Stimulated activated effector memory CD8-positive, alpha-beta T cell treated with anti-CD3 and anti-CD28 coated beads, Interleukin-12 subunit alpha, Interleukin-12 subunit beta, amount 100 ng/mL, for 72 hours (primary cell): ENCODE data around the gene DDX25.
A peak's percentile ranks its signal among the peaks of the same experiment; 100 is the strongest.
"Not testable (repeated sequence)": the region's sequence is repeated elsewhere in the genome, so short reads cannot be mapped to it uniquely, and the experiment has no call there.

Experiments
- ATAC-seq: fragments of 150-1000 bp; cut with Tn5 transposase; 2 replicates; pipeline ENCODE4 v1.10.0; 2021
- DNase-seq, 2 donors: peaks; one replicate each; pipeline ENCODE4 v3.0.0; 2021 to 2022; ENCODE audit warnings: low spot score in 2 of 2
- H3K27ac Mint-ChIP-seq: one replicate; pipeline ENCODE4 v1.8.0; 2022; ENCODE audit warnings: mild to moderate bottlenecking, mixed read lengths
- H3K36me3 Mint-ChIP-seq: one replicate; pipeline ENCODE4 v1.8.0; 2022; ENCODE audit warnings: mild to moderate bottlenecking, mixed read lengths
- H3K4me1 Mint-ChIP-seq: one replicate; pipeline ENCODE4 v1.8.0; 2022; ENCODE audit warnings: mixed read lengths
- H3K4me3 Mint-ChIP-seq: one replicate; pipeline ENCODE4 v1.8.0; 2022; ENCODE audit warnings: mild to moderate bottlenecking, mixed read lengths
- H3K9me3 Mint-ChIP-seq: one replicate; pipeline ENCODE4 v1.8.0; 2022; ENCODE audit warnings: mixed read lengths

DDX25 gene

DNA sequence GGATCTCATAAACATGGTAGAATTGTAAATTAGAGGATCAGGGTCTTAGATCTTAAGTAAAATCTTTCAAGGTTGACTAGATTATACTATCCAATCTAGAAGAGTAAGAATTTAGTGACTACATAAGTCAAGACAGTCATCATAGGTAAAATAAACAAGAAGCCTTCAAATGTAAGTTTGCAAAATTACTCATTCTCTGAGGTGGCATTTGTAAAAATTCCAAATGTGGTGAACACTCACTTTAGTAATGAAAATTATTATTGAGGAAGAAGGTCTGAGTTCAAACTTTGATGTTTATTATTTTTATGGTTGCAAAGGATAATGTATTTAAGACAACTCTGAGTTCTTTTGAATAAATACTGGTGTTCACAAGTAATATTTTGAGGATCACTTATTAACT lies 12.2 kb upstream of the DDX25 start:
- H3K36me3 Mint-ChIP-seq = peaks cover 57% of the 10 kb centered on the region
- no peak overlapping the region for H3K4me3 Mint-ChIP-seq
- ATAC-seq = no peak
- peak overlapping the region; percentile 32 for H3K27ac Mint-ChIP-seq
- peaks cover 22% of the 10 kb centered on the region for H3K4me1 Mint-ChIP-seq
- no peak for DNase-seq
- no peaks in the 10 kb centered on the region for H3K9me3 Mint-ChIP-seq

GRCh38 chr11:125892994-125893393 lies 11.3 kb upstream of the DDX25 start:
- Mint-ChIP-seq H3K4me3 (no peak overlapping the region), H3K9me3 (no peaks in the 10 kb centered on the region), H3K27ac (no peak overlapping the region), H3K36me3 (peaks cover 56% of the 10 kb centered on the region), H3K4me1 (peaks cover 15% of the 10 kb centered on the region)
- no peak for DNase-seq
- ATAC-seq = no peak

- DNase-seq = no peak
- no peaks in the 10 kb centered on the region for H3K9me3 Mint-ChIP-seq
- H3K4me3 Mint-ChIP-seq = peak overlapping the region; percentile 93
- H3K4me1 Mint-ChIP-seq = peaks cover 29% of the 10 kb centered on the region
- no peak overlapping the region for H3K27ac Mint-ChIP-seq
- no peak for ATAC-seq
- H3K36me3 Mint-ChIP-seq = peaks cover 55% of the 10 kb centered on the region
Observed at GRCh38 chr11:125901872-125902271, 2.4 kb upstream of the DDX25 start.

GRCh38 chr11:125902277-125902926 lies 1.9 kb upstream of the DDX25 start:
- Mint-ChIP-seq H3K4me1 (peaks cover 29% of the 10 kb centered on the region), H3K9me3 (no peaks in the 10 kb centered on the region), H3K4me3 (peak overlapping the region; percentile 93), H3K36me3 (peaks cover 50% of the 10 kb centered on the region), H3K27ac (peak overlapping the region; percentile 94)
- DNase-seq (no peak), ATAC-seq (no peak)

DNA sequence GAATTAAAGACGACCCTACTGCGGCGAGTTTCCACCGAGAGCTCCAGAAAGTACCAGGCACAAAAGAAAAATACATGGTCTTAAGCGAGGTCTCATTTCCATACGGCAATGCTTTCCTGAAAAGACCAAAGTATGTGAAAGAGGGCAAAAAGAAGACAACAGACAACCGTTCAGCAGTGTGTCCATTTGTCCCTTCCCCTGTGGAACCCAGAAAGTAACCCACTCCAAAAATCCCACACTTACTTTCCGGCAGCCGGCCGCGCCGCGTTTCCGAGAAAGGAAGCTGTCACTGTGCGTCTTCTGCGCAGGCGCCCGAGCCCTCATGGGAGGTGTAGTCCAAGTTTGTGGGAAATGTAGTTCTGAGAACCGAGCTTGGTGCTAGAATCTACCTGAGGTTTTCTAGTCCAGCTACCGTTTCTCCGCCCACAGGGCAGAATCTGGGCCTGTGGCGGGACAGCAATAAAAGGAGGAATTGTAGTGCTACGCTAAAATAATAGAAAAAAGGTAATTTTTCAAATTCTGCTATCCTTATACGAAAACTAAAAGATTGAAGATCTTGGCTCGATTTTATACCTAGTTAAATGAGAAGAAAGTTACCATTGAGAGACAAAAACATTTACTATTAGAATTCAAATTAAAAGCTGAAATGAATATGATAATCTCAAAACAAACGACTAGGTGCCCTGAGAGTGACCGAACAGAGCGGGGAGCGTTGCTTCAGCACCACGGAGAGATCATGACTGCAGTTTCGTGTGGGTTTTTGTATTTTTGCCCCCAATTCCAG lies 1.2 kb upstream of the DDX25 start, which contains the start of gene PUS3:
PUS3 (minus strand) TSS at position 280 of the 784 bp plus-strand sequence. CDS start 6,922 bp downstream, outside the sequence.
- peak within 1 kb of the TSS; percentile 94 for H3K27ac Mint-ChIP-seq

DNA sequence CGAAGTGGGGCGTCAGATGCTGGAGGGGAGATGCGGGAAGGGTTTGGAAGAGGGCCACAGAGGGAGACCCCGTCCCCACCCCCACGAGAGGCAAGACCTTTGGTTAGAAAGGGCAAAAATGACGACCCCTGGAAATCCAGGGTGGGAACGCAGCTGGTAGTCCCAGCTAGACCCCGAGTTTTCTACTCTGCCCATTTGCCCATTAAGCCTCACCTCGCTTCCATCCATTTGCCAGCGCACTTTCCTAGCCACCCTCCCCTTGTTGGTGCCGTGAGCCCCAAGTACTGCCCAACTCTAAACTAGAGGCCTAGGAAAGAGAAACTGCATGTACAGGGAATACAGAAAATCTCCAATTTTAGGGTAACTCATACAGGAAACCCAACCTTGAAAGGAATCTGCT lies 370 bp downstream of the DDX25 start:
- Mint-ChIP-seq H3K36me3 (peaks cover 30% of the 10 kb centered on the region), H3K4me1 (peaks cover 21% of the 10 kb centered on the region), H3K27ac (no peak overlapping the region), H3K4me3 (peak overlapping the region; percentile 93), H3K9me3 (no peaks in the 10 kb centered on the region)
- ATAC-seq = no peak
- no peak for DNase-seq

More for the DNA sequence above, 1.2 kb upstream of the DDX25 start, which contains the start of gene PUS3:
- Mint-ChIP-seq H3K4me3 (peak within 1 kb of the TSS; percentile 93), H3K9me3 (no peaks in the 10 kb centered on the region), H3K36me3 (peaks cover 45% of the 10 kb centered on the region), H3K4me1 (peaks cover 29% of the 10 kb centered on the region)
- ATAC-seq = peak; percentile 92
- DNase-seq = peak; percentile 74 to 93

DNA sequence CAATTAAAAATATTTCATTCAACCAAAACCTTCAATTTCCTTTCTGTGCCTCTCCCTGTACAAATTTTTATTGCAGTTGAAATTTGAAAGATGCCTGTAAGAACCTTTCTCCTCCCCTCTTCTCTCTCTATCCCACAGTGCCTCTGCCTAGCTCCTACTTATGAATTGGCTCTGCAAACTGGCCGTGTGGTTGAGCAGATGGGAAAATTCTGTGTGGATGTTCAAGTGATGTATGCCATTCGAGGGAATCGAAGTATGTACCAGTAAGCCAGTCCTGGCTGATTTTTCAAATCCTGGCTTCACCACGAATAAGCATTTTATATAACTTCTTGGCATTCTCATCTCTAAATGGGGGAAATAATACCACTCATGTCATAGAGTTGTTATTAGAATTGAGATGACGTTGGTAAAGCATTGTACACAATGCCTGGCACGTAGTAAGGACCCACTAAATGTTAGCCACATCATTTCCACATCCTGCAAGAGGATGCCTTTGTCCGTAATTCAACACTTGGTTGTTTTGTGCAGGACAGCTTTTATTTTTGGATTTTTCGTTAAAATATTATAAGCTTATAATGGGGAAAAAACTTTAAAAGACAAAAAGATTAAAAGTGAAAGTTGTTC lies 6.0 kb downstream of the DDX25 start:
- Mint-ChIP-seq H3K4me3 (no peak overlapping the region), H3K36me3 (no peaks in the 10 kb centered on the region), H3K27ac (no peak overlapping the region), H3K9me3 (no peaks in the 10 kb centered on the region), H3K4me1 (no peaks in the 10 kb centered on the region)
- ATAC-seq (no peak), DNase-seq (no peak)

DNA sequence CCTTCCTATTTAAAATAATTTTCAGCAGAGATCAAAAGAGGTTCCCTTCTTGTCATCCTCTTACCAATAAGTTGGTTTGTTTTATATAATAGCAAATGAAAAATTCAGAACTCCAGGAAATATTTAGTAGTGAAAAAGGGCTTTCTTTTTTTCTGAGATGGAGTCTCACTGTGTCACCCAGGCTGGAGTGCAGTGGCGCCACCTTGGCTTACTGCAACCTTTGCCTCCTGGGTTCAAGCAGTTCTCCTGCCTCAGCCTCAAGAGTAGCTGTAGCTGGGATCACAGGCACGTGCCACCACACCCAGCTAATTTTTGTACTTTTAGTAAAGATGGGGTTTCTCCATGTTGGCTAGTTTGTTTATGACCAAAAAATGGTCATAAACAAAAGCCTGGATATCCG lies 10.3 kb downstream of the DDX25 start:
- not testable (repeated sequence) for ATAC-seq, H3K4me1 Mint-ChIP-seq, H3K4me3 Mint-ChIP-seq, H3K27ac Mint-ChIP-seq, H3K9me3 Mint-ChIP-seq, H3K36me3 Mint-ChIP-seq, DNase-seq

DNA sequence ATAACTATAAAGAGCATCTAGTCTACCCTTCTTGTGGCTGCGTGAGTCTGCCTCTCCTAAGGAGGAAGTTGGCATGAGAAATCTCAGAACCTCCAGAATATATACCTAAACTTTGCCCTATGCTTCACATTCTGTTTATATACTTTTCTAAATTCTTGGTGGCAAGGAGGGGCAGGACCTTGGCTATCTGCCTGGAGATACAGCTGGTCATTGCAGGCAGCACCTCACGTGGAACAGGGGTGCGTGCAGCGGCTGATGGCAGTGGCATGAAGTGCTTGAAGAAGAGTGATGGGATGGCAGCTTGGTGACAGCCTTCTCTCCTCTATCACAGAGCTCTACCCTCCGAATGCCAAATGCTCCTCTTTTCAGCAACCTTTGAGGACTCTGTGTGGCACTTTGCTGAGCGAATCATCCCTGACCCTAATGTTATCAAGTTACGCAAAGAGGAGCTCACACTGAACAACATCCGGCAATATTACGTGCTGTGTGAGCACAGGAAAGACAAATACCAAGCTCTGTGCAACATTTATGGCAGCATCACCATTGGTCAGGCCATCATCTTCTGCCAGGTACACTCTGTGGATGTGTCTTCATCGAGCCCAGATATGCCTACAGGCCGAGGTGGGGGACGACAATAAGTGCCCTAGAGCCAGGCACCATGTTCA lies 12.5 kb downstream of the DDX25 start:
- H3K9me3 Mint-ChIP-seq = no peaks in the 10 kb centered on the region
- no peak overlapping the region for H3K27ac Mint-ChIP-seq
- no peaks in the 10 kb centered on the region for H3K36me3 Mint-ChIP-seq
- no peak overlapping the region for H3K4me3 Mint-ChIP-seq
- DNase-seq (no peak), ATAC-seq (no peak)
- H3K4me1 Mint-ChIP-seq = no peaks in the 10 kb centered on the region

- no peak for DNase-seq
- Mint-ChIP-seq H3K27ac (no peak overlapping the region), H3K4me3 (no peak overlapping the region), H3K9me3 (no peaks in the 10 kb centered on the region), H3K4me1 (no peaks in the 10 kb centered on the region), H3K36me3 (no peaks in the 10 kb centered on the region)
- ATAC-seq = no peak
Observed at GRCh38 chr11:125918140-125918840, 14.0 kb downstream of the DDX25 start.

- no peak overlapping the region for H3K27ac Mint-ChIP-seq
- DNase-seq = no peak
- H3K4me3 Mint-ChIP-seq = no peak overlapping the region
- no peaks in the 10 kb centered on the region for H3K36me3 Mint-ChIP-seq
- H3K9me3 Mint-ChIP-seq = no peaks in the 10 kb centered on the region
- H3K4me1 Mint-ChIP-seq = no peaks in the 10 kb centered on the region
- ATAC-seq = no peak
Observed at GRCh38 chr11:125921042-125921441, 16.7 kb downstream of the DDX25 start.

- Mint-ChIP-seq H3K4me3 (no peak overlapping the region), H3K36me3 (no peaks in the 10 kb centered on the region), H3K9me3 (no peaks in the 10 kb centered on the region)
Observed at GRCh38 chr11:125922156-125922555, 17.8 kb downstream of the DDX25 start.

DNA sequence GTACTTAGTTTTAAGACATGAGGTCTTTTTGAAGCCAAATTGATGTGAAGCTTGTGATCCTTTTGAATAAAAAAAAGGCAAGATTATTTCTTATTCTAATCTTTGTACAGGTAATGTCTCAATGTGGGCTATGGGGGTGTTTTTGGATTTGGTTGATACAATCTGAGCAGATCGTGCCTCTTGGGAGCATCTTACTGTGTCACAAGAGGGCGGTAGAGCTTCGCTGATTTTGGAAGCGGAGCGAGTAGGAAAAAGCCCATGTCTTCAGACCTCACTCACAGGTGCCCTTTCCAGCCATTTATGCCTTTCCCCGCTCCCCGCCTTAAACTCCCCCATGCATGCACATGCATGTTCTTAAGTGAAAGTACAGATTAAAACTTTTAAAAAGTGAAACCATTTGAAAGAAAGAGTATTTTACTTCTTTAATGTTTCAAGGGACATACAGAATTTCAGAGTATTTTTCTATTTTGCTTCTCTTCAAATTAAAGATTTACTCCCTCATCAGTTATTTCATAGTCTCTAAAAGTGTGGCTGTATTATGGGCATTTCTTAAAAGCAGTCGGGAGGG lies 18.8 kb downstream of the DDX25 start:
- H3K9me3 Mint-ChIP-seq = no peaks in the 10 kb centered on the region
- no peaks in the 10 kb centered on the region for H3K4me1 Mint-ChIP-seq
- DNase-seq = peak; percentile 27 to 61
- H3K4me3 Mint-ChIP-seq = no peak overlapping the region
- no peaks in the 10 kb centered on the region for H3K36me3 Mint-ChIP-seq
- H3K27ac Mint-ChIP-seq = no peak overlapping the region
- ATAC-seq = peak; percentile 72

More at GRCh38 chr11:125922156-125922555, 17.8 kb downstream of the DDX25 start:
- no peaks in the 10 kb centered on the region for H3K4me1 Mint-ChIP-seq
- ATAC-seq = no peak
- DNase-seq = no peak
- H3K27ac Mint-ChIP-seq = no peak overlapping the region

GRCh38 chr11:125923633-125924032 lies 19.3 kb downstream of the DDX25 start:
- Mint-ChIP-seq H3K9me3 (no peaks in the 10 kb centered on the region), H3K27ac (no peak overlapping the region), H3K36me3 (no peaks in the 10 kb centered on the region), H3K4me3 (no peak overlapping the region), H3K4me1 (no peaks in the 10 kb centered on the region)
- no peak for DNase-seq
- no peak for ATAC-seq
